ENCODE results near the gene SH3RF1.

DNA sequence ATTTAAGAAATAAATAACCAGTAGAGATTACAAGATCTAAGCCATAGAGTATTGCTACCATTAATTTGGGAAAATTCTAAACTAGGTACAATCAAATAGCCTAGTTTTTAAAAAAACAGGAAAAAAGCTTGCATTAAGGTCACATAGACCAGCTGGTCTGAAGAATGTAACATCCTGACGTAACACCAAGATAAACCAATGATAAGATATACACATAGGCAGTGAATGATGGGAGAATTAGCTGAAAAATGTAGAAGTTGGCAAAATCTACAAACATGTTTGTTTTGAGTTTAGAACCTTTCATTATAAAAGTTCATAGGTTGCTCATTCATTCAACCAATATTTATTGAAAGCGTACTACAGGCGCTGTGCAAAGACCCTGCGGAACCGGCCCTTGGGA lies 120.0 kb downstream of the SH3RF1 start:
- TF ChIP-seq, protein P1, sequence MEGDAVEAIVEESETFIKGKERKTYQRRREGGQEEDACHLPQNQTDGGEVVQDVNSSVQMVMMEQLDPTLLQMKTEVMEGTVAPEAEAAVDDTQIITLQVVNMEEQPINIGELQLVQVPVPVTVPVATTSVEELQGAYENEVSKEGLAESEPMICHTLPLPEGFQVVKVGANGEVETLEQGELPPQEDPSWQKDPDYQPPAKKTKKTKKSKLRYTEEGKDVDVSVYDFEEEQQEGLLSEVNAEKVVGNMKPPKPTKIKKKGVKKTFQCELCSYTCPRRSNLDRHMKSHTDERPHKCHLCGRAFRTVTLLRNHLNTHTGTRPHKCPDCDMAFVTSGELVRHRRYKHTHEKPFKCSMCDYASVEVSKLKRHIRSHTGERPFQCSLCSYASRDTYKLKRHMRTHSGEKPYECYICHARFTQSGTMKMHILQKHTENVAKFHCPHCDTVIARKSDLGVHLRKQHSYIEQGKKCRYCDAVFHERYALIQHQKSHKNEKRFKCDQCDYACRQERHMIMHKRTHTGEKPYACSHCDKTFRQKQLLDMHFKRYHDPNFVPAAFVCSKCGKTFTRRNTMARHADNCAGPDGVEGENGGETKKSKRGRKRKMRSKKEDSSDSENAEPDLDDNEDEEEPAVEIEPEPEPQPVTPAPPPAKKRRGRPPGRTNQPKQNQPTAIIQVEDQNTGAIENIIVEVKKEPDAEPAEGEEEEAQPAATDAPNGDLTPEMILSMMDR (IDR thresholded peaks at IDR 0.05; ENCODE audit: low read depth, low read length), result no peak
- TF ChIP-seq EZH2phosphoT487 (IDR thresholded peaks at IDR 0.05; ENCODE audit: low read depth), result no peak
